Motor neuron (in vitro differentiated cells): Measurements from ENCODE around the gene USP8. TPM values are rescaled to one million over a fixed set of nuclear protein-coding genes. Genes with fewer than 3 reads are reported as not detected.
"Not testable (repeated sequence)": the region's sequence is repeated elsewhere in the genome, so short reads cannot be mapped to it uniquely, and the experiment has no call there.

Experiments
- ATAC-seq, 8 experiments: fragments of 200-7000 bp; cut with Tn5 transposase; replicated peaks in 6 of 8; 2 replicates each; pipeline ENCODE4 v1.8.0; 2021; ENCODE audit warnings: mild to moderate bottlenecking in 8 of 8, moderate library complexity in 8 of 8
- H3K27ac ChIP-seq, 2 donors: fragments of 250-450 bp; sonication (Bioruptor Pico); 2 replicates each; pipeline ENCODE4 v1.9.0; 2021; ENCODE audit warnings: antibody characterized with exemption in 2 of 2, mild to moderate bottlenecking in 2 of 2, moderate library complexity in 1 of 2
- H3K4me1 ChIP-seq, 2 donors: fragments of 250-450 bp; sonication (Bioruptor Pico); replicated peaks in 1 of 2; 2 replicates each; pipeline ENCODE4 v1.6.1; 2021; ENCODE audit warnings: antibody characterized with exemption in 2 of 2, mild to moderate bottlenecking in 2 of 2, moderate library complexity in 1 of 2
- H3K4me3 ChIP-seq, 5 donors: fragments of 250-450 bp; sonication (Bioruptor Pico); 2 replicates each; pipeline ENCODE4 v1.9.0; 2021; ENCODE audit warnings: antibody characterized with exemption in 5 of 5, mild to moderate bottlenecking in 5 of 5, moderate library complexity in 4 of 5
- WGBS, 10 experiments: fragments of 450-650 bp; shearing (Covaris generic); methylation state at CpG; one replicate each; pipeline ENCODE4 v1.0.0; 2022; 5-methylcytosine and 5-hydroxymethylcytosine counted together
- in situ Hi-C, 9 experiments: fragments of 400-800 bp; cut with MboI; loops; one replicate each; pipeline ENCODE4 v1.15.0; 2021; ENCODE audit warnings: low sequenced_read_pairs in 9 of 9, low pct_unique_long_range_greater_than_20kb in 2 of 9; ENCODE audit not compliant: unreplicated experiment in 9 of 9
- total RNA-seq, 8 experiments: library from RNA; unstranded; fragments of 300-600 nt; gene quantifications; 2 replicates each; pipeline versions ENCODE4 v1.2.3 to v1.2.4, GENCODE V29; 2022

Gene USP8
- total RNA-seq, 8 experiments from 2014 or later: 28.4 to 135 (median 49.2) TPM

DNA sequence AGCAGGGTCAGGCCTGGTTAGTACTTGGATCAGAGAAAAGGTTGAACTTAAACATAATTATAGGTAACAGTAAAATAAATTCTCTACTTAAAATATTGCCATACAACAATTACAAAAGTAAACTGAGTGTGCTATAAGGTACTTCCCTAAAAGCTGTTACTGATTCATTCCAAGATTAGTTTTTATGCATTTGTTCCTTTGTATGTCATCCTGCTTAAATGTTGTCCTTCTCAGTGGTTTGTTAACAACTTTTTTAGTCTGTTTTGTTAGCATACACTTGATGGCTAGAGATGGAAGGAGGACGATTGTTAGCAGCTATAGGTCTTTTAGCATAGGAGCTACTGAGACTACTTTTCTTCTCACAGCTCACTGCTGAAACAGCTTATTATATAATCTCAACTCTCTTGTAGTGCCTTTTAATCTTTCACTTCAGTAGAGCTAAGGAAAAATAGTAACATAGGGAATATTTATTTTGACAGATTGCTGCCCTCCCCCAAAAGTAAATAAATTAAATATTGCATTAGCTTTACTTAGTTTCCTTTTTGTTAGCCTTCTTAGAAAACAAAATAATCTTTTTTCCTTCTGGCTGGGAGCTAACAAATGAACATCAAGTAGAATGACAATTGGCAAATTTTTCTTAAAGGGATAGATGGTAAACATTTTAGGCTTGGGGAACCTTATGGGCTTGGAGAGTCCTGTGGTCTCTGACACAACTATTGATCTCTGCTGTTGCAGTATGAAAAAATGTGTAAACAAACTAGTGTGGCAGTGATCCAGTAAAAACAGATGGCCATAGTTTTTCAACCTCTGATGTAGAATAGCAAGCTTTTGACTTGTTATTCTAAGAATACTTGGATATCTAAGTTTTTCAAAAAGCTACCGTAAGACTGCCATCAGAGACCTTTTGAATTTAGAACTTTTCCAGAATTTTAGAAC, 39.5 kb downstream of the USP8 start:
- Histone ChIP-seq H3K4me1 (no peaks in the 10 kb centered on the region), H3K27ac (no peak overlapping the region), H3K4me3 (no peak overlapping the region)
- 28 to 100% (median 78%) methylated on average over 1 to 2 of the region's 2 CpGs for WGBS, 10 experiments
- ATAC-seq: peak in 1 of 8 experiments; percentile 36
- in situ Hi-C loops: no loop called here

DNA sequence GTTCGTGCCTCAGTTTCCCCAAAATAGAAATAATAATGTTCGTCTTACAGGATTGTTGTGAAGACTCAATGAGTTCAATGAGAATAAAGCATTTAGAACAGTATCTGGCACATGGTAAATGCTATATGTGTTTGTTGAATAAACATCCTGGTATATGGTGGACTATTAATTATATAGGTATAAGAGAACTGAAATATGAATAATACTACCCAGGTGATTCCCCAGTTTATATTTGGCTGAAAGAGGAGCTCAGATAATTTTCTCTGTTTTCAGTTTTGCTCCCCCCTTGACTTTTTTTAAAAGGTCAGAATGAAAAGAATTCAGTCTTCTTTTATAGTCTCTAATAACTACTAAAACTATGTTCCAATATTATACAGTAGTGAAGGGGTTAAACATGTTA, 46.9 kb downstream of the USP8 start:
- ATAC-seq: no peak
- in situ Hi-C loops: no loop called here
- no peaks in the 10 kb centered on the region for H3K4me1 ChIP-seq
- no peak overlapping the region for H3K4me3 ChIP-seq
- H3K27ac ChIP-seq: no peak overlapping the region
- 87 to 100% (median 100%) methylated on average over 1 to 2 of the region's 2 CpGs; no CpG with 5 or more reads in 3 of the 10 experiments for WGBS, 10 experiments

DNA sequence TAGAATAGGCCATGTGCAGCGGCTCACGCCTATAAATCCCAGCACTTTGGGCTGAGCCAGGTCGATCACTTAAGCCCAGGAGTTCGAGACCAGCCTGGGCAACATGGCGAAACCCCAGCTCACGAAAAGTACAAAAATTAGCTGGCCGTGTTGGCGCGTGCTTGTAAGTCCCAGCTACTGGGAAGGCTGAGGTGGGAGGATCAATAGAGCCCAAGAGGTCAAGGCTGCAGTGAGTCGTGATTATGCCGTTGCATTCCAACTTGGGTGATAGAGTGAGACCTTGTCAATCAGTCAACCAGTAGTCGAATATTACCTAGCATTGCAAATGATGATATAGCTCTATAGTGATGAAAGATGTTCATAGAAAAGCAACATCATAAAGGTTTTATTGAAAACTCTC, 51.9 kb downstream of the USP8 start:
- no peak for ATAC-seq

DNA sequence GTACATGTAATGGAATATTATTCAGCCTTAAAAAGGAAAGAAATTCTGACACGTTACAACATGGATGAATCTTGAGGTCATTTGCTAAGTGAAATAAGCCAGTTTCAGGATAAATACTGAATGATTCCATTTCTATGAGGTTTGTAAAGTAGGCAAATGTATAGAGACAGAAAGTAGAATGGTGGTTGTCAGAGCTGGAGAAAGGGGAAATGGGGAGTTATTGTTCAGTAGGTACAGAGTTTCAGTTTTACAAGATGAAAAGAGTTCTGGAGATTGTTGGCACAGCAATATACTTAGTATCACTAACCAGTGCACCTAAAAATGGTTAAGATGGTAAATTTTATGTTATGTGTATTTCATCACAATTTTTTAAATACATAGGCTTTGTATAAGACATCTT, 60.6 kb downstream of the USP8 start:
- no peaks in the 10 kb centered on the region for H3K4me1 ChIP-seq
- 100% methylated on average over 1 of the region's 1 CpG; no CpG with 5 or more reads in 3 of the 10 experiments for WGBS, 10 experiments
- no peak overlapping the region for H3K27ac ChIP-seq
- H3K4me3 ChIP-seq: no peak overlapping the region
- in situ Hi-C loops: loop anchor here in 1 of 9 experiments (25.0 kb wide), 1 partner anchor 103 kb away; no protein-coding TSS in a partner anchor
- no peak for ATAC-seq

More for the DNA sequence above, 51.9 kb downstream of the USP8 start:
- Histone ChIP-seq H3K27ac (no peak overlapping the region), H3K4me1 (no peaks in the 10 kb centered on the region), H3K4me3 (no peak overlapping the region)
- WGBS, 10 experiments: 80 to 100% (median 95%) methylated on average over 2 to 8 of the region's 12 CpGs
- in situ Hi-C loops: loop anchor here in 1 of 9 experiments (25.0 kb wide), 1 partner anchor 111 kb away; no protein-coding TSS in a partner anchor

DNA sequence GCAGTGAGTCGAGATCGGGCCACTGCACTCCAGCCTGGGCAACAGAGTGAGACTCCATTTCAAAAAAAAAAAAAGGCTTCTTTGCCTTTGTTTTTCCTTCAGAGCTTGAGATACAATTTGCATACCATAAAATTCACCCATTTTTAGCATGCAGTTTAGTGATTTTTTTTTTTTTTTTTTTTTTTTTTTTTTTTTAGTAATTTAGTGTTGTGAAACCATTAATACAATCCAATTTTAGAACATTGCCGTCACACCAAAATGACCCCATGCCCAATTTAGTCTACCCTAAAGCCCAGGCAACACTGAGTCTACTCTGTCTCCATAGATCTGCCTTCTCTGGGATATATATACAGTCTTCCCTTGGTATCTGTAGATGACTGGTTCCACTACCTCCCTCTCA, 61.2 kb downstream of the USP8 start:
- Histone ChIP-seq H3K27ac (no peak overlapping the region), H3K4me3 (no peak overlapping the region), H3K4me1 (no peaks in the 10 kb centered on the region)
- WGBS, 10 experiments: 96 to 100% (median 100%) methylated on average over 1 to 3 of the region's 3 CpGs; no CpG with 5 or more reads in 5 of the 10 experiments
- in situ Hi-C loops: loop anchor here in 1 of 9 experiments (25.0 kb wide), 1 partner anchor 102 kb away; no protein-coding TSS in a partner anchor
- no peak for ATAC-seq

DNA sequence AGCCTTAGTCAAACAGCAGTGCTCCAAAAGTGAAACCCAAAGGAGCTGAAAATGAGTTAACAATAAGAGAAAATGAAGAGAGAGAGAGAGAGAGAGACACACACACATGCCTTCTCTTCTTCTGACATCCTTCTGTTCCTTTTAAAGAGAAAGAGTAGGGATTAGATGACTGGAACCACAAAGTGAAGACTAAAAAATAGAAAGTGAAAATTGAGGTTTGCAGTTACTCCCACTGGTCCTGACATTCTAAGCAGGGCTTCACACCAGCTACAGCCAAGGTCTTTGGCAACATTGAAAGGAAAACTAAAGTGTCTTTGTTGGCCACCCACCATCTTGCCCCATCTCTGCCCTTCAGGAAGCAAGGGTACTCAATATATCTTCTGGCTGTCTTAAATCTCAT, 63.1 kb downstream of the USP8 start:
- H3K27ac ChIP-seq: no peak overlapping the region
- in situ Hi-C loops: loop anchor here in 1 of 9 experiments (25.0 kb wide), 1 partner anchor 100 kb away; no protein-coding TSS in a partner anchor

DNA sequence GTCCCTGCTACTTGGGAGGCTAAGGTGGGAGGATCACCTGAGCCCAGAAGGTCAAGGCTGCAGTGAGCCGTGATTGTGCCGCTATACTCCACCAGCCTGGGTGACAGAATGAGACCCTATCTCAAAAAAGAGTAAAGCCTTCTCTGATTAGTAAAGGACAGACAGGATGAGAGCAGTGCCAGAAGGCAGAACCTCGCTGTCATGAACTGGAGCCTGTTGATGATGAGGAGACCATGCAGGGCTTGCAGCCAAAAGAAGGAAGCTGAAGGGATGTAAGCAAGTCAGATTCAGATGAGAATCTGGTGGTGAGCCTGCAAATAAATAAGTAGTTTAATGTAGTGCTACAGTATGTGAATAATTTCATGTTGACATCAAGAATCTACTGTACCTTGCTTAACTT, 69.4 kb downstream of the USP8 start:
- in situ Hi-C loops: loop anchor here in 1 of 9 experiments (25.0 kb wide), 1 partner anchor 94 kb away; no protein-coding TSS in a partner anchor
- H3K4me1 ChIP-seq: no peaks in the 10 kb centered on the region
- WGBS, 10 experiments: 80 to 100% (median 100%) methylated on average over 1 to 3 of the region's 3 CpGs; no CpG with 5 or more reads in 4 of the 10 experiments
- no peak overlapping the region for H3K27ac ChIP-seq
- no peak for ATAC-seq
- no peak overlapping the region for H3K4me3 ChIP-seq

More for the DNA sequence above, 63.1 kb downstream of the USP8 start:
- H3K4me1 ChIP-seq: no peaks in the 10 kb centered on the region
- ATAC-seq: no peak
- no peak overlapping the region for H3K4me3 ChIP-seq

DNA sequence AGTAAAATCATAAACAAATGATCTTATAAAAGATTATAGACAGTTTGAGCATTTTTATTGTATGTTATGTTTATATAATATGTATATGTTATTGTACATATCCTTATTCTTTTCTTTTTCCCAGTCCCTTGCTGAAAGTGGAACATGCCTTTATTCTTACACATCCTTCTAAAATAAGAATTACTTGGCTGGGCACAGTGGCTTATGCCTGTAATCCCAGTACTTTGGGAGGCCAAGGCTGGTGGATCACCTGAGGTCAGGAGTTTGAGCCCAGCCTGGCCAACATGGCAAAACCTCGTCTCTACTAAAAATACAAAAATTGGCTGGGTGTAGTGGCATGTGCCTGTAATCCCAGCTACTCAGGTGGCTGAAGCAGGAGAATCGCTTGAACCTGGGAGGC, 70.3 kb downstream of the USP8 start:
- not testable (repeated sequence) for ATAC-seq, H3K4me3 ChIP-seq, H3K4me1 ChIP-seq, H3K27ac ChIP-seq
- in situ Hi-C loops: loop anchor here in 1 of 9 experiments (25.0 kb wide), 1 partner anchor 93 kb away; no protein-coding TSS in a partner anchor
- 100% methylated on average over 1 of the region's 2 CpGs; no CpG with 5 or more reads in 8 of the 10 experiments for WGBS, 10 experiments

DNA sequence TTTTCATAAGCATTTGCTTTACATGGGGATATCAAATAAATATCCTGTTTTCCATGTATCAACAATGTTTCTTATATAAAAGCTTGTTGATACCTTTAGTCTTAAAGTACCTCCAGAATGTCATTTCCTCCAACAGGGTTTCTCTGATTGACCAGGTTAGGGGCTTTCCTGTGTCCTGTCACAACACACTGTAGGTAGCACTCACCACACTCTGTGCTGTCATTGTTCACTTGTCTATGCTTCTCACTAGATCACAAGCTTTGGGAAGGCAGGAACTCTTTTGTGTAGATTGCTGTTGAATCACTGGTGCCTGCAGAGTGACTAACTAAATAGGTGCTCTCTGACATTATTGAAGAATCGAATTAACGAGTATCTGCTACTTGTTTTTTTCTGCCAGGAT, 72.5 kb downstream of the USP8 start:
- 93 to 100% (median 98%) methylated on average over 1 to 2 of the region's 2 CpGs; no CpG with 5 or more reads in 4 of the 10 experiments for WGBS, 10 experiments
- in situ Hi-C loops: loop anchor here in 1 of 9 experiments (25.0 kb wide), 1 partner anchor 91 kb away; no protein-coding TSS in a partner anchor
- Histone ChIP-seq H3K4me3 (no peak overlapping the region), H3K4me1 (no peaks in the 10 kb centered on the region), H3K27ac (no peak overlapping the region)
- ATAC-seq: no peak

DNA sequence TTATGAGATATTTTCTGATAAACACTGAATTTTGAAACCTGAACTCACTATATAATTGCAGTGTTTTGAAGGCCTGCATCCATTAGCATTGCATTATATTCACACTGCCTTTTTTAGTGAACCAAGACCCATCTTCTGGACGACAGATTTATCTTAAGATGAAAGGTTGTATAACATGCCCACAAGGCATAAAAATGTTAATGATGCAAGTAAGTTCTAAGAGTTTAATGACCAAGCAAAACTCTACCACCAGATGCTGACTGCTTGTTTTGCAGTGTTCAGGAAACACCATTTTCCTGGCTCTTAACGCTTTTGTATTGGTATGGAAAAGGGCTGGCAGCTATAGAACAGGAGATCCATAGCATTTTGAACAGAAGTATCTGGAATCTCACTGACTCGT, 76.1 kb downstream of the USP8 start:
- in situ Hi-C loops: no loop called here
- no peaks in the 10 kb centered on the region for H3K4me1 ChIP-seq
- H3K27ac ChIP-seq: no peak overlapping the region
- 0 to 95% (median 60%) methylated on average over 1 to 3 of the region's 3 CpGs; no CpG with 5 or more reads in 1 of the 10 experiments for WGBS, 10 experiments
- ATAC-seq: peak in 3 of 8 experiments; percentile 87 to 93 (median 90)
- no peak overlapping the region for H3K4me3 ChIP-seq

DNA sequence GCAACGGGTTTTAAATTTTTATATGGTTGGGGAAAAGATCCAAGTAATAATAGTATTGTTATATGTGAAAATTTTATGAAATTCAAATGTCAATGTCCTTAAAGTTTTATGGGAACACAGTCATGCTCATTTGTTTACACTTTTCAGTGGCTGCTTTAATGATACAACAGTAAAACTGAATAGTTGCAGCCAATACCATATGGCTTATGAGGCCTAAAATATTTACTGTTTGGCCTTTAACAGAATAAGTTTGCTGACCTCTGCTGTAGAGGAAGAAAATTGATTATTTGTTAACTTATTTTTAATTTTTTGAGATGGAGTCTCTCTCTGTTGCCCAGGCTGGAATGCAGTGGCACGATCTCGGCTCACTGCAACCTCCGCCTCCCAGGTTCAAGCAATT, 77.6 kb downstream of the USP8 start:
- H3K27ac ChIP-seq: no peak overlapping the region
- ATAC-seq: no peak
- no peak overlapping the region for H3K4me3 ChIP-seq
- WGBS, 10 experiments: 33 to 100% (median 96%) methylated on average over 1 to 4 of the region's 4 CpGs; no CpG with 5 or more reads in 1 of the 10 experiments
- in situ Hi-C loops: no loop called here
- no peaks in the 10 kb centered on the region for H3K4me1 ChIP-seq

DNA sequence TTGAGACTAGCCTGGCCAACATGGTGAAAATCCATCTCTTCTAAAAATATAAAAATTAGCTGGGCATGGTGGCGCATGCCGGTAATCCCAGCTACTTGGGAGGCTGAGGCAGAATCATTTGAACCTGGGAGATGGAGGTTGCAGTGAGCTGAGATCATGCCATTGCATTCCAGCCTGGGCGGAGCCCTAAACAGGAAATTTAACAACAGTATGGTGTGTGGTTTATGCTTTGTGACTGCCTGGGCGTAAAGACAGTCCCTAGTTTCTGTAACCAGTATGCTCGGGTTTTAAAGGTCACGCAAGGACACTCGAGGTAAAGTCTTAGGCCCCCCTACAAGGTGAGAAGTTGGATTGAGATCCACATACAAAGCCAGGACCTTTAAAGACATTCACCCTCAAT, 78.9 kb downstream of the USP8 start:
- peak in 2 of 8 experiments; percentile 15 to 53 for ATAC-seq
- 73 to 100% (median 90%) methylated on average over 2 to 6 of the region's 7 CpGs; no CpG with 5 or more reads in 2 of the 10 experiments for WGBS, 10 experiments

DNA sequence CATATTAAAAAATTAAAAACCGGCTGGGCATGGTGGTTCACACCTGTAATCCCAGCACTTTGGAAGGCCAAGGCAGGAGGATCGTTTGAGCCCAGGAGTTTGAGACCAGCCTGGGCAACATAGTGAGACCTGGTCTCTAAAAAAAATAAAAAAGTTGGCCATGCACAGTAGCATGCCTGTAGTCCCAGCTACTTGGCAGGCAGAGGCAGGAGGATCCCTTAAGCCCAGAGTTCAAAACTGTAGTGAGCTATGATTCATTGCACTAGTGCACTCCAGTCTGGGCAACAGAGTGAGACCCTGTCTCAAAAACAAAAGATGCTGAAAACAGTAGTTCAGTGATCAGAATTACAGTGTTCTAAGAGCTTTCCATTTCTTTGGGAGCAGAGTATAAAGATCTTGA, 81.5 kb downstream of the USP8 start:
- H3K27ac ChIP-seq, in situ Hi-C loops, H3K4me3 ChIP-seq, H3K4me1 ChIP-seq, ATAC-seq: not testable (repeated sequence)
- 50 to 100% (median 94%) methylated on average over 1 to 2 of the region's 2 CpGs; no CpG with 5 or more reads in 4 of the 10 experiments for WGBS, 10 experiments

More for the DNA sequence above, 78.9 kb downstream of the USP8 start:
- H3K4me3 ChIP-seq: no peak overlapping the region
- in situ Hi-C loops: no loop called here
- H3K27ac ChIP-seq: no peak overlapping the region
- no peaks in the 10 kb centered on the region for H3K4me1 ChIP-seq
